GM10266 (cell line): ENCODE measurements around the gene CYCS.

Source experiments
- DNase-seq: peaks from one replicate; pipeline ENCODE4 v3.0.0; 2012; ENCODE audit errors: extremely low spot score
- TF ChIP-seq, protein P1 (sequence below): IDR thresholded peaks from 2 replicates; pipeline ENCODE4 v1.5.1; 2012; ENCODE audit warnings: mild to moderate bottlenecking, low read depth; ENCODE audit not compliant: control insufficient read depth, insufficient read depth; ENCODE audit errors: missing control alignments

Gene CYCS

DNA sequence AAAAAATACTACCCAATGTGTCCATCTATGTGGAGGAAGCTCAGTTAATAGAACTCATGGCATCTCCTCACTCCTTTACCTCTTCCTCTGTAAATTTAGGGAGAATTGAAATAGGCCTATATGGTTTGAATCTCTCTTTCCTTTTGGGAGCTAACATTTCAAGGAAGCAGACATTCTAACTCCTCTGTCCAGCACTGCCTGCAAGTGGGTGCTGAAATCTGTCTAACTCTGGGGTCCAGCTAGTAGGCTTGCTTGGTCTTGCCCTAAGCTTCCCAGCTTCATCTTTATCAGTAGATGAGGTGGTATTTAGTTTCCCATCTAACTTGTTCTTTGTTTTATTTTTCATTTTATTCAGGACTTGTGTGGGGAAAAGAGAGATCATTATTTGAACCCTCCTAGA is 23.2 kb downstream of the CYCS start:
- TF ChIP-seq, protein P1, sequence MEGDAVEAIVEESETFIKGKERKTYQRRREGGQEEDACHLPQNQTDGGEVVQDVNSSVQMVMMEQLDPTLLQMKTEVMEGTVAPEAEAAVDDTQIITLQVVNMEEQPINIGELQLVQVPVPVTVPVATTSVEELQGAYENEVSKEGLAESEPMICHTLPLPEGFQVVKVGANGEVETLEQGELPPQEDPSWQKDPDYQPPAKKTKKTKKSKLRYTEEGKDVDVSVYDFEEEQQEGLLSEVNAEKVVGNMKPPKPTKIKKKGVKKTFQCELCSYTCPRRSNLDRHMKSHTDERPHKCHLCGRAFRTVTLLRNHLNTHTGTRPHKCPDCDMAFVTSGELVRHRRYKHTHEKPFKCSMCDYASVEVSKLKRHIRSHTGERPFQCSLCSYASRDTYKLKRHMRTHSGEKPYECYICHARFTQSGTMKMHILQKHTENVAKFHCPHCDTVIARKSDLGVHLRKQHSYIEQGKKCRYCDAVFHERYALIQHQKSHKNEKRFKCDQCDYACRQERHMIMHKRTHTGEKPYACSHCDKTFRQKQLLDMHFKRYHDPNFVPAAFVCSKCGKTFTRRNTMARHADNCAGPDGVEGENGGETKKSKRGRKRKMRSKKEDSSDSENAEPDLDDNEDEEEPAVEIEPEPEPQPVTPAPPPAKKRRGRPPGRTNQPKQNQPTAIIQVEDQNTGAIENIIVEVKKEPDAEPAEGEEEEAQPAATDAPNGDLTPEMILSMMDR, result no peak
- DNase-seq, result no peak

DNA sequence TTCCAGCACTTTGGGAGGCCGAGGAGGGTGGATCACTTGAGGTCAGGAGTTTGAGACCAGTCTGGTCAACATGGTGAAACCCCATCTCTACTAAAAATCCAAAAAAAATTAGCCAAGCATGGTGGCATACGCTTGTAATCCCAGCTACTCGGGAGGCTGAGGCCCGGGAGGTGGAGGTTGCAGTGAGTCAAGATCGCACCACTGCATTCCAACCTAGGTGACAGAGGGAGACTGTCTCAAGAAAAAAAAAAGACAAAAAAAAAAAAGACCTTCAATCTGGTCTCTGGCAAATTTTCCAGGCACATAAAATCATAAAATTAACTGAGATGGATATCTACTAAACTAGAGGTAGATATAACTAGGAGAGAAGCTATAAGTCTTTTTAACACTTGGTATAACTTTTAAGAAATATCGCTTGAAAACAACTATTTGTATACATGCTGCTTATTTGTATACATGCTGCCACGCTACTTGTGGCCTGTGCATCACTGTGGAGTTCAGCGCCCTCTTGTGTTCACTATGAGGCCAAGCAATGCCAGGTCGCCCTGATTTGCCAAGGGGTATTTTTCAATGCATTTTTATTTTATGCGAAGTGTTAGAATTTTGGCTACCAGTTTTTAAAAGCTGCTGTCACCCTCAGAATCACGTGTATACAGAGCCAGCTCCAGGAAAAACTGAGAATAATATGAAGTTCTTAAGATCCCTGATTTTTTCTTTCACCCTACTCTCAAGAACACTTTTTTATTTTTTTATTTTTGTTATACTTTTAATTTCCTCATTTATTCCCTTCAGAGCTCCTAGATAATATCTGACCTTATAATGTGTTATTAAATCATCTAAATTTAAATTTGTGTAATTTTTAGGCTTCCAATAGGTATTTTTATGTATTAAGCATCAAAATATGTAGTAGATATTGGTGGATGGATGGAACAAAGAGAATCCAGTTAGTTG is 26.7 kb downstream of the CYCS start:
- peak; percentile 68 for DNase-seq
- TF ChIP-seq, protein P1, result peak; percentile 96

DNA sequence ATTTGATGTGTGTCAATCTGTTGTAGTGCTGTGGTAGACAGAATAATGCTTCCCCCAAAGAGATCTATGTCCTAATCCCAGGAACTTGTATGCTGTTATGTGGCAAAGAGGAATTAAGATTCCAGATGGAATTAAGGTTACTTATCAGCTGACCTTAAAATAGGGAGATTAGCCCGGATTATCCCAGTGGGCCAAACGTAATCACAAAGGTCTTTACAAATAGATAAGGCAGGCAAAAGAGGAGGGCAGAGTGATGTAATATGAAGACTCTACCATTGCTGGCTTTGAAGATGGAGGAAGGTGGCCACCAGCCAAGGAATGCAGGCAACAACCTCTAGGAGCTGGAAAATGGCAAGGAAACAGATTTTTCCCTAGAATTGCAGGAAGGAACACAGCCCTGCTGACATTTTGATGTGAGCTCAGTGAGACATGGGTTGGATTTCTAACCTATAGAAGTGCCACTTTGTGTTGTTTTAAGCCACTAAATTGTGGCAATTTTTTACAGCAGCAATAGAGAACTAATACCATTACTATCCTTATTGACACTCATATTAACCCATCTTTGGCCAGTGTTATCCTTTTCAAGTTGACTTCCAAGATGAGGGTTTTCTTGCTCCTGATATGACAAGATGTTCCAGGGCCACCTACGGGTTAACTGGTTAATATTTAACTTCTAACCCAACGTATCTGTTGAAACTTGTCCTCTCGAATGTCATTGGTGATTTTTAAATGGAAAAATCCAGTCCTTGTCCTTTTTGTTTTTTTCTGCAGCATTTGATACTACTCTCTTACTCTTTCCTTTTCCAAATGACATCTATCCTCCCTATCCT is 29.3 kb downstream of the CYCS start:
- TF ChIP-seq, protein P1, result no peak
- DNase-seq, result no peak

DNA sequence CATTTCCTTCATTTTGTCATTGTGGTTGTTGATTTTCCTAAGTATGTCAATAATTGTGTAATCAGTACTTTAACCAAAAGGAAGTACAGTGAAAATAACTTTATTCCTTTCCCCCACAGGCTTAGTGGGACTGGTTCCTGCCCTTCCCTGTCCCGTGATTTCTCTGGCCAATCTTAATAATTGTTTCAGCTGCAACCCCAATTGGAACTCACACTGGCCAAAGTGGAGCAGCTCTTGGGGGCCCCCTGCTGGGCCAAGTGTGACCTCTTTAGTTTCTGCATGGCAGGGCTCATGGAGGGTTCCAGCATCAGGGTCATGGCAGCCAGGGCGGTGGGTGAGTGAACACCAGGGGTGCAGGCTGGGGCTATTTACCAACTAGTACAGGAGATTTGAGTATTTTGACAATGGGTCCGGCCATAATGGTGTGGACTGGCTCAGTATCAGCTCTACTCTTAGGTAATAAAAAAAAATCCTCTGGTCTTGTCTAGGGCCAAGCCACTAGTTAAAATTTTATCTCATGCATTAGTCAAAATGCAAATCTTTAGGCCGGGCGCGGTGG is 31.7 kb downstream of the CYCS start:
- DNase-seq, result peak; percentile 72
- TF ChIP-seq, protein P1, result peak; percentile 72

DNA sequence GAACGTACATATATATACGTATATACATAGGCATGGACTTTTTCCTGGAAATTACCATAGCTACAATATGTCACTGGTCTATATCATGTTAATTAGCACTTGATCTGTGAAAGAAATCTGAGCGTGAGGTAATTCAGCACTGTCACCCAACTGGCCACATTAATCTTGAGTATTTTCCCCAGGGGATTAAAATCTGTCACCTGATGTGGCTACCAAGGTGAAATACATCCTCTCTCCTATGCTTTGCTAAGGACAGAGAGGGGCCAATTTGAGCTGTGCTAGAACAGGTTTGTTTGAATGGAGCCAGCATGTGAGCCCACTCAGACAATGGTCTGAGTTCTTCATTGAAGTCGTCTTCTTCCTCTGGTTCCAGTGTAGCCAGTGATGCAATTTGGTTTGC is 33.3 kb downstream of the CYCS start:
- TF ChIP-seq, protein P1, result no peak
- DNase-seq, result no peak

DNA sequence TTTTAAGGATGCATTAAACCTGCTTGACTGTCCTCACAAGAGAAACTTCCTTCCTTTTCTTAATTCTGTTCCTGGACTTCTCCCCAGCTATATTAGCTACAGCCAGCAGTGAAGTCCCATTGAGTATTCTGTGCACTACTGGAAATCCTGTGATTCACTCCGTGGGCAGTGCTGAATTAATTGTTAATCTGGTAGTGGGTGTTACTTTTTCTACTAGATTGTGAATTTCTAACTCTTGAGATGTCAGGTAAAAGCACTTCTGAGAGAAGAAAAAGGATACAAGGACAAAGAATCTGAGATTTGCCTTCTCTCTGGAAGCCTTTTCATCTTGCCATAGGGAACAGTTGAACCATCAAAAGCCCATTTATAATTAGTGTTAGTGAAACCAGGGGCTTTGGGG is 33.9 kb downstream of the CYCS start:
- no peak for DNase-seq
- TF ChIP-seq, protein P1, result no peak
